GM12892 (cell line): Measurements from ENCODE around the gene CXXC4.

Experiments used
- POLR2A ChIP-seq: IDR thresholded peaks from 2 replicates; pipeline ENCODE4 v1.6.1; 2011; ENCODE audit warnings: low read depth, low read length, control low read depth
- POLR2AphosphoS5 ChIP-seq: IDR thresholded peaks from 2 replicates; pipeline ENCODE4 v1.6.1; 2011; ENCODE audit warnings: low read depth, low read length, control low read depth
- TAF1 ChIP-seq: IDR thresholded peaks from 2 replicates; pipeline ENCODE4 v1.6.1; 2011; ENCODE audit warnings: low read depth, mild to moderate bottlenecking, control low read depth, low read length, borderline replicate concordance

DNA sequence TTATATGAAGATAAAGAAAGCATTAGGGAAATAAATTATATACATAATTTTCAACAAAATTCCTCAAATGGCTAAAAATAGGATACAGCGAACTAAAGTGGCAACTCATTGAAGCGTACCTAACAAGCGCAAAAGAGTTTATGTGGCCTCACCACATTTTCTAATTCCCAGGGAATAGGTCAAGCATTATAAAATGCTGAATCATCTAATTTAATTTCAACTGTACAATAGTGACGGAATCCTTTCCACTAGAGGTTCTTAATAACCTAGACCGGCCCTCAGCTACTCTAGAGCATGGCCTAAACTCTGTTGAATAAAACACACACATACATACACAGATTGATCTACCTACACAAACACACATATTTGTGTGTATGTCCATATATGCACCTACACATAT is 29.1 kb downstream of the CXXC4 start:
- no peak for TF ChIP-seq TAF1
- TF ChIP-seq POLR2AphosphoS5, result no peak
- no peak for TF ChIP-seq POLR2A
